GM21447 (cell line): Measurements from ENCODE around the gene LHX1.

Experiments used
- ATAC-seq: cut with Tn5 transposase; IDR thresholded peaks from one replicate; pipeline ENCODE4 v1.9.1; 2021; ENCODE audit not compliant: unreplicated experiment

LHX1 gene

GRCh38 chr17:36937959-36938565, 787 bp downstream of the LHX1 start:
- ATAC-seq, result no peak

GRCh38 chr17:36938566-36939051, 1.3 kb downstream of the LHX1 start:
- no peak for ATAC-seq

DNA sequence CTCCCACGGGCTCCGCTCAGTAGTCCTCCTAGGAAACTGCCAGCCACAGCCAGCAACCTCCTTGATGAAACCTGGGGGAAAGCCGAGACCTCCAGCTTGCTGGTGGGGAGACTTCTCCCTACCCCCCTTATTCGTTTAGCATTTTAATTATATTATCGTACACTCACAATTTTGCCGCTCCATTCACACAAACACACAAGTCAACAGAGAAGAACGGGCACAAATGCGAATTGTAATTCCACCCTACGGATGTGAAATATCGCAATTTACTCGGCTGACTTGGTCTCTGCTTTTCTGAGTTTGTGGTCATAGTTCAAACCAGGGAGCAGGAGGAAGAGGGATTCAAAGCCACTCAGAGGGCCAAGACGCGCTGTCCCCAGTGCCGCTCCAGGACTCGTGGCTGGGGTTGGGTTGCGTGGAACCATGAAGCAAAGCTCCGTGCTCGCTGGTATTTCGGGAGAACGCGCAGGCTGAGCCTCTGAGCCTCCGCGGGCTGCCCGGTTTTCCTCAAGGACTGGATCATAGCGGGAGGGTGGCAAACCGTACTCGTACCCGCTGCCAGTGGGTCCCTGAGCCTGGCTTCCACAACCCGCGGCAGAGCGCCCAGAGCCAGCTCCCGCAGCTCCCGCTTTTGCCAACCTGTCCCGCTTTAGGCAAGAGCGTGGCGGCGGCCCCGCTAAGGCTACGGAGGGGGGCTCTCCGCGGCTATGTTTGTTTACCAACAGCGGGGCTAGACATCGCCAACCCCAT, 2.0 kb downstream of the LHX1 start:
- no peak for ATAC-seq

- no peak for ATAC-seq
These were observed 2.6 kb downstream of the LHX1 start for GRCh38 chr17:36939802-36940312.

GRCh38 chr17:36940313-36941264, 3.3 kb downstream of the LHX1 start:
- no peak for ATAC-seq

GRCh38 chr17:36941265-36942010, 4.2 kb downstream of the LHX1 start:
- ATAC-seq, result no peak

GRCh38 chr17:36942019-36942599, 4.8 kb downstream of the LHX1 start:
- ATAC-seq, result no peak

DNA sequence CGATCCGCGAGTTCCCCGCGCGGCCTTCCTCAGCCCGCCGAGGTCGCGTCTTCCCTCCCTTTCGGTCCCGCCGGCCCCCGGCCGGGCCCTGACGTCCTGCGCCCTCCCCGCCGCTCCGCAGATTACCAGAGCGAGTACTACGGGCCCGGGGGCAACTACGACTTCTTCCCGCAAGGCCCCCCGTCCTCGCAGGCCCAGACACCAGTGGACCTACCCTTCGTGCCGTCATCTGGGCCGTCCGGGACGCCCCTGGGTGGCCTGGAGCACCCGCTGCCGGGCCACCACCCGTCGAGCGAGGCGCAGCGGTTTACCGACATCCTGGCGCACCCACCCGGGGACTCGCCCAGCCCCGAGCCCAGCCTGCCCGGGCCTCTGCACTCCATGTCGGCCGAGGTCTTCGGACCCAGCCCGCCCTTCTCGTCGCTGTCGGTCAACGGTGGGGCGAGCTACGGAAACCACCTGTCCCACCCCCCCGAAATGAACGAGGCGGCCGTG, 5.4 kb downstream of the LHX1 start:
- no peak for ATAC-seq

- no peak for ATAC-seq
These were observed 6.2 kb downstream of the LHX1 start for GRCh38 chr17:36943250-36944191.

DNA sequence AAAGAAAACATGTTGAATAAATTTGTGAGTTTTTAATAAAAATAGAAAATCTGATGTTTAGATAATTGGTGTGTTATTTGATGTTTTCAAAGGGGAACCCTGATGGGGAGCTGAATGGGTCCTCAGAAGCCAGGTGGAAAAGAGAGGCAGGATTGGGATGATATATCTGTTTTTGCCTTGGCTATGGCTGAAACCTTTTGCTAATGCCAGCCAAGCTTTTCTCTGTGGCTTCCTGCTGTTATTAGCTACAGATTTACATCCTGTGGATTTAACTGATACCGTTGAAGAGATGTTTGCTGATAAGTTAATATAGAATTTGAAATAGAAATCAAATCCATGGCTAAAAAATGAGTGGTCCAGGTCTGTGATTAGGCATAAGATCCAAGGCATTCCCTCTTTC, 7.3 kb downstream of the LHX1 start:
- ATAC-seq, result no peak

- no peak for ATAC-seq
These were observed 7.9 kb downstream of the LHX1 start for GRCh38 chr17:36945140-36945539.

- ATAC-seq, result no peak
These were observed 8.9 kb downstream of the LHX1 start for GRCh38 chr17:36945959-36946725.

- ATAC-seq, result no peak
These were observed 9.4 kb downstream of the LHX1 start for GRCh38 chr17:36946726-36947091.

DNA sequence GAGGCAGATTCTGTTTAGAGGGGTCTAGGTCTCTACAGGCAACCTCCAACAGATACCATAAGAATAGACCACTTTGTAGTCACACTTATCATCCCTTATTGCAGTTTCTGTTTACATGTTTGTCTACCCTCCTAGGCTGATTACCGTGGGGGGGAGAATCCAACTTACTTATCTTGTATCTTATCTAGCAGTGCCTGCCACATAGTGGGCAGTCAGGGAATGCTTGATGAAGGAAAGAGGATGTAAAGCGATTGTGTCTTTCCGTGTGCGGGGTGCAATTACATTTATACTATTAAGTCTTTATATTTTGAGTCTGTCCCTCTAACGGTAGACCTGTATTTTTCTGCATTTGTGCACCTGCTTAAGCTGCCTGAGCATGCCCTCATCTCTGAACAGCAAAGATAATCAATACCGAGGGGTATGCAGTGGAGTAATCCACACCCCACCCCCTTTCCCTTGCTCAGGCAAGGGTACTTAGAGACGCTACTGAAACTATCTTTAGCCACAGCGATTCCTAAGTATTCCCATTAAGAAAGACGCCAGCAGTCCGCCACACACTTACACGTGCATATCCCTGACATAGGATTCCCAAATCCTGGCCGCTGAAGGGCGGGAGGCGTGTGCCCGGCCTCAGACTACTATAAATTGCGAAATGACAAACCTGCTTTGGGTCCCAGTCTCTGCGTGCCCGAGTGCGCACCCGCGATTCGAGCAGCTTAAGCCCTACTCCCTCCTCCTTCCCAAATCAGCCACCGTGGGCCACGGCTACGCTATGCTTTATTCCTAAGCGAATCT, 10.8 kb downstream of the LHX1 start:
- peak; percentile 25 for ATAC-seq

- ATAC-seq, result peak; percentile 88
These were observed 11.6 kb downstream of the LHX1 start, which contains the start of gene AATF for GRCh38 chr17:36948717-36949460. AATF (plus strand) TSS chr17:36948954; CDS start chr17:36949126, 172 bp downstream.

- peak; percentile 31 for ATAC-seq
These were observed 12.2 kb downstream of the LHX1 start for GRCh38 chr17:36949461-36949927.
